GM18519 (cell line): Measurements from ENCODE around the gene SHISA9.
"Not testable (repeated sequence)": the region's sequence is repeated elsewhere in the genome, so short reads cannot be mapped to it uniquely, and the experiment has no call there.

Experiments used
- ATAC-seq: cut with Tn5 transposase; IDR thresholded peaks from one replicate; pipeline ENCODE4 v1.9.1; 2021; ENCODE audit warnings: mild to moderate bottlenecking, moderate library complexity; ENCODE audit not compliant: unreplicated experiment, low FRiP score

Gene SHISA9

GRCh38 chr16:12901597-12902461, at the start of gene SHISA9:
Gene SHISA9, plus strand, starts transcription at chr16:12901598.
- no peak for ATAC-seq

- no peak for ATAC-seq
Observed at GRCh38 chr16:12853972-12854371, 47.4 kb upstream of the SHISA9 start.

GRCh38 chr16:12857435-12857834, 44.0 kb upstream of the SHISA9 start:
- ATAC-seq = not testable (repeated sequence)

GRCh38 chr16:12862327-12862726, 39.1 kb upstream of the SHISA9 start:
- ATAC-seq = no peak

- no peak for ATAC-seq
Observed at GRCh38 chr16:12862941-12863340, 38.5 kb upstream of the SHISA9 start.

GRCh38 chr16:12866981-12867551, 34.3 kb upstream of the SHISA9 start:
- ATAC-seq = no peak

GRCh38 chr16:12868169-12868568, 33.2 kb upstream of the SHISA9 start:
- no peak for ATAC-seq

- ATAC-seq = no peak
Observed at GRCh38 chr16:12868788-12869187, 32.6 kb upstream of the SHISA9 start.

GRCh38 chr16:12869698-12870427, 31.5 kb upstream of the SHISA9 start:
- no peak for ATAC-seq

GRCh38 chr16:12871784-12872183, 29.6 kb upstream of the SHISA9 start:
- no peak for ATAC-seq

GRCh38 chr16:12874186-12874585, 27.2 kb upstream of the SHISA9 start:
- no peak for ATAC-seq

- ATAC-seq = no peak
Observed at GRCh38 chr16:12876778-12877177, 24.6 kb upstream of the SHISA9 start.

- ATAC-seq = no peak
Observed at GRCh38 chr16:12878973-12879372, 22.4 kb upstream of the SHISA9 start.

GRCh38 chr16:12879812-12880211, 21.6 kb upstream of the SHISA9 start:
- no peak for ATAC-seq

- no peak for ATAC-seq
Observed at GRCh38 chr16:12881182-12881581, 20.2 kb upstream of the SHISA9 start.

GRCh38 chr16:12881740-12882139, 19.7 kb upstream of the SHISA9 start:
- ATAC-seq = no peak

- no peak for ATAC-seq
Observed at GRCh38 chr16:12885742-12886141, 15.7 kb upstream of the SHISA9 start.

GRCh38 chr16:12891836-12892235, 9.6 kb upstream of the SHISA9 start:
- no peak for ATAC-seq

GRCh38 chr16:12893050-12893750, 8.2 kb upstream of the SHISA9 start:
- ATAC-seq = no peak

GRCh38 chr16:12896562-12896961, 4.8 kb upstream of the SHISA9 start:
- no peak for ATAC-seq

- no peak for ATAC-seq
Observed at GRCh38 chr16:12898551-12898950, 2.8 kb upstream of the SHISA9 start.
